ENCODE measurements around the gene ALKBH6.
"Not testable (repeated sequence)": the region's sequence is repeated elsewhere in the genome, so short reads cannot be mapped to it uniquely, and the experiment has no call there.

Gene ALKBH6

DNA sequence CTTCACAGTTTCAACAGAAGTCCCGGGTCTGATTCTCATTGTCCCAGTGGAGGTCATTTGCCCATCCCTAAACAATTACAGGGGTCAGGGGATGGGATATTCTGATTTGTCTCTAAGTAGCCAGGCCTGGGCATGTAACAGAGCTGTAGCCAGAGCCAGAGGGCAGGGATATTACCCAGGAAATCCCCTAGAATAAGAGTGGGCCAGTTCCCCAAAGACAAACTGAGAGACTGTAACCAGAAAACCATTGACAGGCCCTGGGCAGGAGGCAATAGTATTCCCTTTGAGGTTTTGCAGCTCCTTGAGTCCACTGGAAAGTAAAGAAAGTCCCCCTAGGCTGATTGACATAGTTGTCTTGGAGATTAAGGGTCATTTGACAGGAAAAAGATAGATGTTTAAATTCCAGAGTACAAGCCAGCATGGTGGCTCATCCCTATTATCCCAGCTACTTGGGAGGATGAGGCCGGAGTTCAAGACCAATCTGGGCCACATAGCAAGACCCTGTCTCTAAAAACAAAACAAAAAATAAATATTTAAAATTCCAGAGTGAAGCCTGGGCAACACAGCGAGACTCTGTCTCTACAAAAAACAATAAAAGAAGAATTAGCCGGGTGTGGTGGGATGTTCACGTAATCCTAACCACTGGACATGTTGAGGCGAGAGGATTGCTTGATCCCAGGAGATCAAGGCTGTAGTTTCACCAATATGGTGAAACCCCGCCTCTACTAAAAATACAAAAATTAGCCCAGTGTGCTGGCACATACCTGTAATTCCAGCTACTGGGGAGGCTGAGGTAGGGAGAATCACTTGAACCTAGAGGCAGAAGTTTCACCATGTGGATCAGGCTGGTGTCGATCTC, 20.9 kb downstream of the ALKBH6 start:
- no peak for DNase-seq (ENCODE audit: low read depth in 3 of 3)

DNA sequence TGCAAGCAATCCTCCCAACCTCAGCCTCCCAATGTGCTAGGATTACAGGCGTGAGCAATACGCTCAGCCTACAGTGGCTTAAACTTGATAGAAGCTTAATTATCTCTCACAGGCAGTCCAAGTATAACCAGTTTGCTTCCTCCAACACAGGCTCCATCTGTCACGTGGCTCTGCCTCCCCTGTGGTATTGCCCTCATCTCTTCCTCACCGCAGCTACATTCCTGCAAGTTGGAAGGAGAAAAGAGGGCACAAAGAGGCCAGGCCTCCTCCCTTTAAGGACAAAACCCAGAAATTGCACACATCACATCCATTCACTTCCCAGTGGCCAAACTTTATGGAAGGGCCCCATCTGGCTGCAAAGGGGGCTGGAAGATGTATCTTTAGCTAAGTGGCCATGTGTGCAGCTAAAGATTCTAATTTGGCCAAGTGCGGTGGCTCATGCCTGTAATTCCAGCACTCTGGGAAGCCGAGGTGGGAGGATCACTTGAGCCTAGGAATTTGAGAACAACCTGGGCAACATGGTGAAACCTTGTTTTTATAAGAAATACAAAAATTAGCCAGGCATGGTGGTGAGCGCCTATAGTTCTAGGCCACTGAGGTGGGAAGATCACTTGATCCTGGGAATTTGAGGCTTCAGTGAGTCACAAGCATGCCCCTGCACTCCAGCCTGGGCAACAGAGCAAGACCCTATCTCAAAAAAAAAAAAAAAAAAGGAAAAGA, 22.1 kb downstream of the ALKBH6 start:
- DNase-seq (ENCODE audit: low read depth in 3 of 3), result no peak

- DNase-seq (ENCODE audit: low read depth in 3 of 3), result no peak
Observed at GRCh38 chr19:35990771-35991730, 23.0 kb downstream of the ALKBH6 start.

- no peak for DNase-seq (ENCODE audit: low read depth in 3 of 3)
Observed at GRCh38 chr19:35990156-35990555, 23.9 kb downstream of the ALKBH6 start.

DNA sequence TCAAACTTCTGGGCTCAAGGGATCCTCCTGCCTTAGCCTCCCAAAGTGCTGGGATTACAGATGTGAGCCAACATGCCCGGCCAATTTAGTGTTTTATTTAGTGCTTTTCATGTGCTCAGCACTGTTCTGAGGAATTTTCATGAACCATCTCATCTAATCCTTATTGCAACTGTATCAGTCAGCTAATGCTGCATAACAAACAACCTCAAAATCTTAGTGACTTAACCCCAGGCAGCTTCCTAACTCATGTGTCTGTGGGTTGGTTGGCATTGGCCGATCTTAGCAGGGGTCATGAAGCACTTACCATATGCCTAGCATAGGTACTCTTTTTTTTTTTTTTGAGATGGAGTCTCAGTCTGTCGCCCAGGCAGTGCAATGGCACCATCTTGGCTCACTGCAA, 25.2 kb downstream of the ALKBH6 start:
- no peak for DNase-seq (ENCODE audit: low read depth in 3 of 3)

GRCh38 chr19:35987571-35987896, 26.5 kb downstream of the ALKBH6 start:
- DNase-seq (ENCODE audit: low read depth in 3 of 3), result no peak

DNA sequence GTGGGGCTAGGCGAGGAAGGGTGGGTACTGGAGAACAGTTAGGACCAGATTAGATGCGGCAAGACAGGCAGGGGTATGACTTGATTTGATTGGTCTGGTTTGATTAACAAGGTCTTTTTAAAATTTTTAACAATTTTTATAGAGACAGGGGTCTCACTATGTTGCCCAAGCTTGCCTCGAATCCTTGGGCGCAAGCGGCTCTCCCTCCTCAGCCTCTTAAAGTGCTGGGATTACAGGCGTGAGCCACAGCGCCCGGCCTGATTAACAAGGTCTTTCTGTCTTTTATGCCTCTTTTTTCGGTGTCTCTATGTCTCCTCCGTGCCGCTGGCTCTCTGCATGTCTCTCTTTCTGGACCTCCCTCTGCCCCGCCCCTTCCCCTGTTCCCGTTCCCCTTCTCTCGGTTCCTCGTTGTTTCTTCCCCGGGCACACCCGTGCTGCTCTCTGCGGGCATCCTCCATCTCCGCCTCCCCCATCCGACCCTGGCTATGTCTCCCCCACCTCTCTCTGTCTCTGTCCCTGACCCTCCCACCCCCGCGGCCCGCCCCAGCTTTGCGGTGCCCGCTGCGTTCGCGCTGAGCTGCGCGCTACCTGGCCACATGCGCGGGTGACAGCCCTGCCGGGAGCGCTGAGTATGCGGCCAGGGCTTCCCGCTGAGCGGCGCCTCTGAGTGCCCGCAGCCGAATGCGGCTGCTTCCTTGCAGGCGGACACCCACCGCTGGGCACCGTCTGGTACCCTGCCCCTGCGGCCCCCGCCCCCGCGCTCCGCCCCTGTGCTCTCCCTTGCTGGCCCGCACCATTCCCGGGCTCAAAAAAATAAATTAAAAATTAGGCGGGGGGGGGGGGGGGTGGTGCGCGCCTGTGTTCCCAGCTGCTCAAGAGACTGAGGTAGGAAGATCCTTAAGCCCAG, 27.1 kb downstream of the ALKBH6 start:
- no peak for DNase-seq (ENCODE audit: low read depth in 3 of 3)

DNA sequence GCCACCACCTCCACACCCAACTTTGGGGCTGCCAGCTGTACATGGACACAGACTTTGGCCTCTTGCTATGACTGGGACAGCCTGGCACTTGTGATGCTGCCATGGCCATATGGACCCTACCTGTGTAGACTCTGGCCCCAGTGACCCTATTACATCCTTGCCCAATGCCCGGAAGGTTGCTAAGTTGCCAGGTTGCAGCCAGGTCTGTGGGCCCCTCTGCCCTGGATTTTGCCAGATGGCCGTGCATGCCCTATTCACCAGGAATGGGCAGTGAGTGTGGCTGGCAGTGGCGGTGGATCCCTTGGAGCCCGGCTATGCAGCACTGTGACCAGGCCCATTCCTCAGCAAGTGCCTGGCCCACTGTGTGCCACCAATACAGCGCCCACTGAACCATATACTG, 27.9 kb downstream of the ALKBH6 start:
- DNase-seq (ENCODE audit: low read depth in 3 of 3), result no peak

DNA sequence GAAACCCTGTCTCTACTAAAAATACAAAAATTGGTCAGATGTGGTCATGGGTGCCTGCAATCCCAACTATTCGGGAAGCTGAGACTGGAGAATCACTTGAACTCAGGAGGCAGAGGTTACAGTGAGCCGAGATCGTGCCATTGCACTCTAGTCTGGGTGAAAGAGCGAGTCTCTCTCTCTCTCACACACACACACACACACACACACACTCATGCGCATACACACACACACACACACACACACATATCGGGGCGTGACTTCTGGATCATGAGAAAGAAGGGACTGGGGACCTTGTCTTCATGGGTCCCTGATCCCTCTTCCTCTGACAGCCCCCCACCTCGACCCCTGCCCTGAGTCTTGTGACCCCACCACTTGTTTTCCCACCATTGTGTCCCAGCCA, 30.8 kb downstream of the ALKBH6 start:
- DNase-seq (ENCODE audit: low read depth in 3 of 3), result no peak

- not testable (repeated sequence) for DNase-seq (ENCODE audit: low read depth in 3 of 3)
Observed at GRCh38 chr19:35980997-35981396, 33.0 kb downstream of the ALKBH6 start.

DNA sequence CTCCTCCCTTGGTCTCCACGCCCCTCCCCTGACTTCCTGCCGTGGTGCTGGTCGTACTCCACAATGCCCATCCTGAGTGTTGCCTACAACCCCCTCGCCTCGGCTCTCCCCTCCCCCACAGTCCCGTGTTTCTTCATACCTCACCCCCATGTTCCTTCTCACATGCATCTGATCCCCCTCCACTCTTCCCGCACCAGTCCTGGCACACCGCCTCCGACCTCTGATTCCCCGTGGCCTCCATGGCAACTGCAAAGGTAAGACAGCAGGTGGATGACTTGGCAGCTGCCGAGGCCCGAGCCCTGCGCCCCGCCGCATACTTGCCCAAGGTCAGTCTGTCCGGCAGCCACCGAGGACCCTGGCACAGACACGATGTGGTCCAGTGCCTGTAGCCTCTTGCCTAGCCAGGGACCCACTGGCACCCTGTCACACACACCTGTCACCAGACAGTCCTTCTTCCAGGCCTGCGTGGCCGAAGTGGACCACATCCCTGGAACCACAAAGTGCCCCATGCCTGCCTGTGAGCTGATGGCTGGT, 35.1 kb downstream of the ALKBH6 start:
- no peak for DNase-seq (ENCODE audit: low read depth in 3 of 3)

DNA sequence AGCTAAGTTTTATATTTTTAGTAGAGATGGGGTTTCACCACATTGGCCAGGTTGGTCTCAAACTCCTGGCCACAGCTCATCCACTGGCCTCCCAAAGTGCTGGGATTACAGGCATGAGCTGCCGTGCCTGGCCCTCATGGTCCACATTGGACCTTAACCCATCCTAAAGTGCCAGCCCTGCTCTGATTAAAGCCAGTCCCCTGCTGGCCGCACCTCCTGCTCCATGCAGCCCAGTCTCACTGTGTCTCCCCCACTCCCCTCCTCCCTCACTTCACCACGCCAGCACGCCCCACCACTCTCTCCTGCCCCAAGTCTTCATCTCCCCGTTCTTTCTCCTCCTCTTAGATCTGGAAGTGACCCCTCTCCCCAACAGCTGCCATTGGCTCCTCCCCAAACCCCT, 35.7 kb downstream of the ALKBH6 start:
- DNase-seq (ENCODE audit: low read depth in 3 of 3), result no peak

GRCh38 chr19:35977446-35978222, 36.4 kb downstream of the ALKBH6 start:
- DNase-seq (ENCODE audit: low read depth in 3 of 3), result no peak

DNA sequence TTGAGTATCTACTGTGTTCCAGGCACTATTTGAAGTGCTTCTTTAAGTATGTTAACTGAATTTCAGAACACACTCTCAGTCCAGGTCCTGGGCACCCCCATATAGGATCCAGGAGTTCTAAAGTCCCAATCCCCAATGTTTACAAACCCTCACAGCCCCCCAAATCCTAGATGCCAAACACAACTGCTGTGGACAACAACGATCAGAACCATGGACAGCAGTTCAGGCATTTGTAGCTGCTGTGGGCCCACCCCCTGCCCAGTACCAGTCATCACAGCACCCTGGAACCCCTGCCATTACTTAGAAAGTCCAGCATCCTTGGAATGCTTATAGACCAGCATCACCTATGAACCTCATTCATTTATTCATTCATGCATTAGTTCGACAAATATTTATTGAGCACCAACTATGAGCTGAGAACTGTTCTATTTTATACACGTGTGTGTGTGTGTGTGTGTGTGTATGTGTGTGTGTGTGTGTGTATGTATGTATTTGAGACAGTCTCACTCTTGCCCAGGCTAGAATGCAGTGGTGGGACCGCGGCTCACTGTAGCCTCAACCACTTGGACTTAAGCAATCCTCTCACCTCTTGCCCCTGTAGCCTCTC, 38.3 kb downstream of the ALKBH6 start:
- DNase-seq (ENCODE audit: low read depth in 3 of 3), result no peak

GRCh38 chr19:35973487-35973886, 40.5 kb downstream of the ALKBH6 start:
- no peak for DNase-seq (ENCODE audit: low read depth in 3 of 3)

- DNase-seq (ENCODE audit: low read depth in 3 of 3), result no peak
Observed at GRCh38 chr19:35966771-35967170, 47.2 kb downstream of the ALKBH6 start.

DNA sequence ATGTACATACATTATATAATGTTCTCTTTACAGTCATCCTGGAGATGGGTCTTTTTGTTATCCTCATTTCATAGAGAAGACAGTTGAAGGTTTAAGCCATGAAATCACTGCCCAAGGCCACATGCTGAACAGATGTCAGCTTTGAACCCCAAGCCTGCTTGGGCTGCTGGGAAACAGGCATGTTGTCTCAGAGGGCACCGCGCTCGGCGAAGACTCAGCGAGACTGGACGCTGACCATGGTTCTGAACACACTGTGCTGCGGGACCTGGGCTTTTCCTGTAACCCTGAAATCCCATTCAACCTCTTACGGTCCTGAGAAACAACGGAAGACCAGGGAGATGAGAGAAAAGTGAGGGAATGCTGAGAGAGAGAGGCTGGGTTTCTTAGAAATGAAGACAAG, 50.5 kb downstream of the ALKBH6 start:
- DNase-seq (ENCODE audit: low read depth in 3 of 3), result no peak

GRCh38 chr19:35960432-35960972, 53.5 kb downstream of the ALKBH6 start:
- DNase-seq (ENCODE audit: low read depth in 3 of 3), result no peak

DNA sequence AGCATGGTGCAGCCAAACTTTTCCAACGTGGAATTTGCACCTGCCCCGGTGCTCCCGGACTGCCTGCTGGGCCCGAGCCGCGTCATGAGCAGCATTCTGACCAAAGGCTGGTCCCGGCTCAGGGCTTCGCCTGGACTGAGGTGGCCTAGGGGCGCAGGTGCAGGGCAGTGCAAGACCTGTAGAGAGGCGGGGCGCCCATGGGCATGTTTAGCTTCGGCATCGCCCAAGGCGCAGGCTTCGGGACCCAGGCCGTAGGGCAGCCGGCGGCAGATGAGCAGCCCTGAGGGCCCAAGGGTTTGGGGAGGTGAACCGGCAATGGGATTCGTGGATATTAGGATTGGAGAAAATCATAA, 54.1 kb downstream of the ALKBH6 start:
- DNase-seq (ENCODE audit: low read depth in 3 of 3), result no peak

All from stimulated activated CD4-positive, alpha-beta T cell treated with anti-CD3 and anti-CD28 coated beads, TNF-alpha, amount 100 ng/mL, for 4 hours (primary cell).